B cell (primary cell): Measurements from ENCODE around the gene MAP3K4.

ENCODE experiments used
- CTCF ChIP-seq: fragments of 200-600 bp; IDR thresholded peaks from one replicate; pipeline ENCODE4 v1.8.0; 2022; ENCODE audit warnings: antibody characterized with exemption, mild to moderate bottlenecking
- EZH2 ChIP-seq: IDR thresholded peaks from 2 replicates; pipeline ENCODE4 v1.6.1; 2012; ENCODE audit warnings: borderline replicate concordance, low read depth, mild to moderate bottlenecking, moderate library complexity, low read length; ENCODE audit not compliant: insufficient read depth, poor library complexity, severe bottlenecking

DNA sequence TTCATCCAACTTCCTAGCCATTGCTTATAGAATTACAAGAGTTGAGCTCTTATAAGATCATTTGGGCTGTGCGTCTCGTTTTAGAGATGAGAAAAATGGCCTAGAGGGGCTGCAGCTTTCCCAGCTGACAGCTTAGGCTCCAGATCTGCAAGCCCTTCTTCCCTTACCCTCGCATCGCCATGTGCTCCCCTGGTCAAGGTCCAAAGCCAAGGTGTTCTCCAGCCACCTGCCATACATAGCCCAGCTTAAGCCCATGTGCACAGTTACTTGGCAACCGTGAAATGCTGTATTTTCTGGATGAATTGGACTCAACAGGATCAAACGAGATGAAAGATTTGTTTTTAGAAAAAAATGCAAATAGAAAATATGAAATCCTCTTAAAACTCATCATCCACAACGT is 7.9 kb downstream of the MAP3K4 start:
- TF ChIP-seq CTCF (no peak), EZH2 (no peak)
